ENCODE results near the gene MNX1. TPM values are rescaled to one million over a fixed set of nuclear protein-coding genes. Genes with fewer than 3 reads are reported as not detected.

Gene MNX1
- total and polyA plus RNA-seq, 10 of the 15 experiments (the other 5 are each of a cell fraction or from before 2014, with no cell fraction given), result 0.22 to 2.7 (median 1.3) TPM; not detected in 1

GRCh38 chr7:157019718-157020451 lies 9.4 kb upstream of the MNX1 start (continued):
- TF ChIP-seq IRF4 (IDR thresholded peaks at IDR 0.05; ENCODE audit: low read depth, low read length), result no peak
- no peak for TF ChIP-seq PAX5 (IDR thresholded peaks at IDR 0.05; ENCODE audit: borderline replicate concordance, low read depth, low read length)
- no peak for TF ChIP-seq JUNB (IDR thresholded peaks at IDR 0.05)
- no peak for TF ChIP-seq ELK1 (IDR thresholded peaks at IDR 0.05; ENCODE audit: low read depth, low read length)
- TF ChIP-seq YBX1 (IDR thresholded peaks at IDR 0.05), result no peak
- TF ChIP-seq SIX5 (IDR thresholded peaks at IDR 0.05; ENCODE audit: low read depth, low read length, severe bottlenecking), result no peak
- no peak for TF ChIP-seq ZZZ3 (IDR thresholded peaks at IDR 0.05; ENCODE audit: control insufficient read depth, insufficient read length, low read depth)
- no peak for TF ChIP-seq NR2F1 (conservative IDR thresholded peaks at IDR 0.05)

GRCh38 chr7:157018997-157019608 lies 8.6 kb upstream of the MNX1 start:
- CTCF ChIA-PET, result no interaction called here
- no peak for ATAC-seq
- peaks cover 19 to 25% of the 10 kb centered on the region in 2 experiments for H3K27me3 ChIP-seq (replicated peaks in 1 of 2; ENCODE audit: control insufficient read depth in 2 of 2, insufficient read depth in 2 of 2, low read length in 1 of 2)

More at GRCh38 chr7:157018997-157019608, 8.6 kb upstream of the MNX1 start:
- BruUV-seq (replicated peaks), result no TSS peak
- H3K36me3 ChIP-seq (ENCODE audit: control insufficient read depth in 2 of 2, insufficient read depth in 2 of 2, low read length in 1 of 2), result no peaks in the 10 kb centered on the region
- no peaks in the 10 kb centered on the region for H3K79me2 ChIP-seq (ENCODE audit: control insufficient read depth, insufficient read depth, low read length)
- no peak overlapping the region; the same call in 1 of the 2 replicates for H3K4me2 ChIP-seq (ENCODE audit: control insufficient read depth, insufficient read depth)
- ChIA-PET RAD21 (ENCODE audit: unreplicated experiment) (no interaction called here), POLR2A (no interaction called here), SMC1A (ENCODE audit: uncharacterized antibody, unreplicated experiment) (no interaction called here)
- H3K4me1 ChIP-seq (ENCODE audit: control insufficient read depth, insufficient read depth, low read length), result peaks cover 34% of the 10 kb centered on the region
- intact Hi-C loops (cut with micrococcal nuclease; ENCODE audit: unreplicated experiment), result loop anchor here (10.0 kb wide), 2 partner anchors 124 to 336 kb away; partner anchors contain the start of gene LMBR1
- FAIRE-seq, result no peak
- H3K9ac ChIP-seq (ENCODE audit: control insufficient read depth, insufficient read depth, low read length), result no peak overlapping the region
- TF ChIP-seq MTA2 (IDR thresholded peaks at IDR 0.05; ENCODE audit: low read depth) (no peak), NR2C1 (IDR thresholded peaks at IDR 0.05) (peak; percentile 21; the same call in 1 of the 2 replicates), GABPA (IDR thresholded peaks at IDR 0.05; ENCODE audit: low read depth) (peak; percentile 58; the same call in 1 of the 2 replicates), NR2F1 (conservative IDR thresholded peaks at IDR 0.05) (no peak)
- DNase-seq (ENCODE audit: low read depth, low spot score), result no peak
- WGBS (ENCODE audit: insufficient coverage, insufficient replicate concordance, low lambda C conversion rate, missing lambda C conversion rate), result 31% methylated on average over 50 of the region's 50 CpGs
- no peaks in the 10 kb centered on the region; the same call in 2 of the 3 replicates for H3K9me3 ChIP-seq (replicated peaks; ENCODE audit: control insufficient read depth, insufficient read depth, low read length)
- no peak overlapping the region for H2AFZ ChIP-seq (ENCODE audit: control insufficient read depth, low read depth, low read length)
- in situ Hi-C loops (cut with MboI), result no loop called here
- H4K20me1 ChIP-seq (ENCODE audit: control insufficient read depth, insufficient read depth), result no peaks in the 10 kb centered on the region
- H3K4me3 ChIP-seq, result peak overlapping the region; percentile 38; the same call in 1 of the 2 replicates
- no peak overlapping the region for H3K27ac ChIP-seq (ENCODE audit: control insufficient read depth, insufficient read depth)
